ENCODE measurements around the gene AMER3.

- TF ChIP-seq CTCF (IDR thresholded peaks at IDR 0.05 in 4 of 5, conservative IDR thresholded peaks at IDR 0.05 in 1 of 5), result no peak
- TF ChIP-seq POLR2A (IDR thresholded peaks at IDR 0.05), result no peak
Observed at GRCh38 chr2:130735200-130735599, 20.1 kb upstream of the AMER3 start.
